ENCODE measurements around the gene NCAM2.

The NCAM2 gene

GRCh38 chr21:21028275-21028820 is 30.1 kb downstream of the NCAM2 start:
- no peak for DNase-seq (ENCODE audit: low read depth)

GRCh38 chr21:21029164-21029563 is 31.0 kb downstream of the NCAM2 start:
- no peak for DNase-seq (ENCODE audit: low read depth)

GRCh38 chr21:21030311-21030710 is 32.1 kb downstream of the NCAM2 start:
- no peak for DNase-seq (ENCODE audit: low read depth)

GRCh38 chr21:21034036-21034435 is 35.8 kb downstream of the NCAM2 start:
- no peak for DNase-seq (ENCODE audit: low read depth)

GRCh38 chr21:21039624-21040170 is 41.5 kb downstream of the NCAM2 start:
- DNase-seq (ENCODE audit: low read depth): no peak

- no peak for DNase-seq (ENCODE audit: low read depth)
Measured at GRCh38 chr21:21045518-21045917, 47.3 kb downstream of the NCAM2 start.

- no peak for DNase-seq (ENCODE audit: low read depth)
Measured at GRCh38 chr21:21046063-21046462, 47.9 kb downstream of the NCAM2 start.

- DNase-seq (ENCODE audit: low read depth): no peak
Measured at GRCh38 chr21:21051109-21052055, 53.2 kb downstream of the NCAM2 start.

GRCh38 chr21:21052672-21053071 is 54.5 kb downstream of the NCAM2 start:
- no peak for DNase-seq (ENCODE audit: low read depth)

GRCh38 chr21:21057349-21058062 is 59.3 kb downstream of the NCAM2 start:
- no peak for DNase-seq (ENCODE audit: low read depth)

- no peak for DNase-seq (ENCODE audit: low read depth)
Measured at GRCh38 chr21:21063828-21064227, 65.6 kb downstream of the NCAM2 start.

GRCh38 chr21:21064353-21064752 is 66.1 kb downstream of the NCAM2 start:
- DNase-seq (ENCODE audit: low read depth): no peak

GRCh38 chr21:21067375-21067774 is 69.2 kb downstream of the NCAM2 start:
- DNase-seq (ENCODE audit: low read depth): no peak

GRCh38 chr21:21074305-21074704 is 76.1 kb downstream of the NCAM2 start:
- DNase-seq (ENCODE audit: low read depth): no peak

- no peak for DNase-seq (ENCODE audit: low read depth)
Measured at GRCh38 chr21:21076051-21076450, 77.8 kb downstream of the NCAM2 start.

GRCh38 chr21:21076491-21076890 is 78.3 kb downstream of the NCAM2 start:
- DNase-seq (ENCODE audit: low read depth): no peak

GRCh38 chr21:21079646-21080045 is 81.4 kb downstream of the NCAM2 start:
- no peak for DNase-seq (ENCODE audit: low read depth)

GRCh38 chr21:21084179-21084578 is 86.0 kb downstream of the NCAM2 start:
- DNase-seq (ENCODE audit: low read depth): no peak

GRCh38 chr21:21085206-21085605 is 87.0 kb downstream of the NCAM2 start:
- DNase-seq (ENCODE audit: low read depth): no peak

GRCh38 chr21:21096956-21097355 is 98.7 kb downstream of the NCAM2 start:
- DNase-seq (ENCODE audit: low read depth): no peak

- no peak for DNase-seq (ENCODE audit: low read depth)
Measured at GRCh38 chr21:21097466-21097865, 99.3 kb downstream of the NCAM2 start.

GRCh38 chr21:21101911-21102310 is 103.7 kb downstream of the NCAM2 start:
- DNase-seq (ENCODE audit: low read depth): no peak

- no peak for DNase-seq (ENCODE audit: low read depth)
Measured at GRCh38 chr21:21102896-21103295, 104.7 kb downstream of the NCAM2 start.
